ENCODE measurements around the gene HECTD1.
"Not testable (repeated sequence)": the region's sequence is repeated elsewhere in the genome, so short reads cannot be mapped to it uniquely, and the experiment has no call there.

Gene HECTD1

GRCh38 chr14:31207755-31208545 lies at the start of gene HECTD1:
Gene HECTD1 (minus strand): TSS chr14:31207793. CDS start chr14:31205936, 1,857 bp downstream.
- peak; percentile 93 for DNase-seq (ENCODE audit: low read depth, low spot score)

GRCh38 chr14:31257244-31257553 lies 49.6 kb upstream of the HECTD1 start:
- DNase-seq (ENCODE audit: low read depth, low spot score) = no peak

GRCh38 chr14:31256534-31257243 lies 49.1 kb upstream of the HECTD1 start:
- DNase-seq (ENCODE audit: low read depth, low spot score) = no peak

- DNase-seq (ENCODE audit: low read depth, low spot score) = not testable (repeated sequence)
These were observed 48.3 kb upstream of the HECTD1 start for GRCh38 chr14:31255918-31256317.

GRCh38 chr14:31255286-31255685 lies 47.7 kb upstream of the HECTD1 start:
- no peak for DNase-seq (ENCODE audit: low read depth, low spot score)

- DNase-seq (ENCODE audit: low read depth, low spot score) = no peak
These were observed 46.3 kb upstream of the HECTD1 start for GRCh38 chr14:31253746-31254471.

GRCh38 chr14:31252865-31253264 lies 45.3 kb upstream of the HECTD1 start:
- no peak for DNase-seq (ENCODE audit: low read depth, low spot score)

GRCh38 chr14:31251028-31251958 lies 43.7 kb upstream of the HECTD1 start:
- DNase-seq (ENCODE audit: low read depth, low spot score) = no peak

GRCh38 chr14:31244626-31245025 lies 37.0 kb upstream of the HECTD1 start:
- no peak for DNase-seq (ENCODE audit: low read depth, low spot score)

GRCh38 chr14:31243860-31244259 lies 36.3 kb upstream of the HECTD1 start:
- DNase-seq (ENCODE audit: low read depth, low spot score) = peak; percentile 68

GRCh38 chr14:31242161-31242940 lies 34.8 kb upstream of the HECTD1 start:
- not testable (repeated sequence) for DNase-seq (ENCODE audit: low read depth, low spot score)

GRCh38 chr14:31241450-31242114 lies 34.0 kb upstream of the HECTD1 start:
- no peak for DNase-seq (ENCODE audit: low read depth, low spot score)

GRCh38 chr14:31239741-31240140 lies 32.1 kb upstream of the HECTD1 start:
- no peak for DNase-seq (ENCODE audit: low read depth, low spot score)

GRCh38 chr14:31235462-31235861 lies 27.9 kb upstream of the HECTD1 start:
- DNase-seq (ENCODE audit: low read depth, low spot score) = no peak

- no peak for DNase-seq (ENCODE audit: low read depth, low spot score)
These were observed 24.5 kb upstream of the HECTD1 start for GRCh38 chr14:31232081-31232480.

GRCh38 chr14:31231272-31231671 lies 23.7 kb upstream of the HECTD1 start:
- not testable (repeated sequence) for DNase-seq (ENCODE audit: low read depth, low spot score)

GRCh38 chr14:31230573-31230958 lies 23.0 kb upstream of the HECTD1 start:
- DNase-seq (ENCODE audit: low read depth, low spot score) = no peak

GRCh38 chr14:31229638-31230572 lies 22.3 kb upstream of the HECTD1 start:
- peak; percentile 37 for DNase-seq (ENCODE audit: low read depth, low spot score)

- DNase-seq (ENCODE audit: low read depth, low spot score) = no peak
These were observed 21.4 kb upstream of the HECTD1 start for GRCh38 chr14:31229009-31229408.

All from ELF-1 (cell line).